Spleen (tissue), 11 donors: Measurements from ENCODE around the gene HES4. TPM values are rescaled to one million over a fixed set of nuclear protein-coding genes. Genes with fewer than 3 reads are reported as not detected.

Source experiments
- DNase-seq: peaks from one replicate; pipeline ENCODE4 v3.0.0-alpha.2; 2020
- H3K27ac ChIP-seq, 8 donors: fragments of 200-600 bp; sonication (generic) in 7 of 8; 1 replicate in 4 of 8; 2 replicates in 4 of 8; pipeline versions ENCODE4 v1.5.0 to v1.8.0; 2016 to 2021; ENCODE audit warnings: inconsistent platforms in 4 of 8, mild to moderate bottlenecking in 4 of 8, moderate library complexity in 1 of 8
- H3K27me3 ChIP-seq, 7 donors: fragments of 200-600 bp; sonication (generic) in 6 of 7; replicated peaks in 1 of 7; 1 replicate in 4 of 7; 2 replicates in 3 of 7; pipeline versions ENCODE4 v1.5.0 to v1.8.0; 2016 to 2021; ENCODE audit warnings: inconsistent platforms in 3 of 7, mild to moderate bottlenecking in 1 of 7
- H3K36me3 ChIP-seq, 6 donors: fragments of 200-600 bp; sonication (generic) in 5 of 6; 1 replicate in 4 of 6; 2 replicates in 2 of 6; pipeline versions ENCODE4 v1.5.0 to v1.8.0; 2016 to 2021; ENCODE audit warnings: inconsistent platforms in 2 of 6
- H3K4me1 ChIP-seq, 6 donors: fragments of 200-600 bp; sonication (generic) in 5 of 6; 1 replicate in 3 of 6; 2 replicates in 3 of 6; pipeline versions ENCODE4 v1.5.0 to v1.8.0; 2016 to 2021; ENCODE audit warnings: inconsistent platforms in 3 of 6
- H3K4me3 ChIP-seq, 8 donors: fragments of 200-600 bp; sonication (generic) in 7 of 8; 1 replicate in 4 of 8; 2 replicates in 4 of 8; pipeline versions ENCODE4 v1.5.0 to v1.8.0; 2016 to 2021; ENCODE audit warnings: inconsistent platforms in 4 of 8, mild to moderate bottlenecking in 4 of 8, moderate library complexity in 2 of 8
- H3K9me3 ChIP-seq, 8 donors: fragments of 200-600 bp; sonication (generic) in 7 of 8; 1 replicate in 4 of 8; 2 replicates in 4 of 8; pipeline versions ENCODE4 v1.5.0 to v1.8.0; 2016 to 2021; ENCODE audit warnings: inconsistent platforms in 4 of 8
- CTCF ChIP-seq, 11 experiments: fragments of 200-600 bp in 7 of 11; fragments of 450-650 bp in 4 of 11; sonication (generic) in 4 of 11; IDR thresholded peaks in 8 of 11; conservative IDR thresholded peaks in 3 of 11; 1 replicate in 7 of 11; 2 replicates in 4 of 11; pipeline versions ENCODE4 v1.4.0 to v1.8.0; 2016 to 2021; ENCODE audit warnings: antibody characterized with exemption in 11 of 11, inconsistent platforms in 4 of 11, mild to moderate bottlenecking in 1 of 11
- POLR2A ChIP-seq, 3 donors: fragments of 450-650 bp; IDR thresholded peaks; one replicate each; pipeline ENCODE4 v1.5.1; 2017; ENCODE audit warnings: antibody characterized with exemption in 3 of 3, mild to moderate bottlenecking in 1 of 3
- POLR2AphosphoS5 ChIP-seq, 3 donors: sonication (generic); formaldehyde crosslinking; IDR thresholded peaks; one replicate each; pipeline ENCODE4 v1.5.1; 2017; ENCODE audit warnings: antibody characterized with exemption in 3 of 3
- WGBS, 5 donors: extraction: QIAGEN DNeasy Blood & Tissue Kit in 3 of 5; methylation state at CpG; one replicate each; pipeline versions ENCODE4 v1.1.5 to v1.1.7; 2013 to 2018; 5-methylcytosine and 5-hydroxymethylcytosine counted together
- intact Hi-C: fragments of 100-400 bp; cut with DNase I; formaldehyde crosslinking; loops from one replicate; pipeline ENCODE4 v1.15.0; 2023; ENCODE audit warnings: low total_unique reads
- polyA plus RNA-seq, 3 donors: library from polyadenylated mRNA; stranded (reverse); fragments of 200-250 nt; gene quantifications; one replicate each; pipeline ENCODE4 v1.2.1, GENCODE V29; 2013
- total RNA-seq, 7 donors: library from RNA; depleted of rRNA in 3 of 7; stranded (reverse); fragments of >200 nt in 3 of 7; fragmentation: NEBNext Ultra II Directional in 4 of 7; extraction: Animal tissue kit (Norgen Biotek cat#: 25700) in 4 of 7; gene quantifications; one replicate each; pipeline versions ENCODE4 v1.1.0 to v1.2.1, GENCODE V29; 2016 to 2021
- donor health status: healthy with polysubstance abuse.
- donor health status: DM: no; HTN: no; CAD: no; lungs with moderate emphysema.
- donor health status: DM: no; HTN: no; CAD: no.
- donor health status: Bipolar disorder and iron deficiency.
- donor health status: healthy.
- donor health status: DM: no; HTN: no; CAD: no.
- donor health status: DM: yes; HTN: yes; CAD: no.

Gene HES4
- total and polyA plus RNA-seq, 10 donors = 3.8 to 64.3 (median 20.6) TPM

- Histone ChIP-seq H3K27ac (no peak overlapping the region), H3K36me3 (no peaks in the 10 kb centered on the region), H3K27me3 (peaks cover 10 to 86% (median 59%) of the 10 kb centered on the region in 7 donors), H3K9me3 (no peaks in the 10 kb centered on the region), H3K4me3 (no peak overlapping the region), H3K4me1 (peaks cover 5 to 15% (median 9%) of the 10 kb centered on the region in 6 donors)
- intact Hi-C loops = no loop called here
- DNase-seq = no peak
- TF ChIP-seq CTCF (IDR thresholded peaks at IDR 0.05 in 8 of 11, conservative IDR thresholded peaks at IDR 0.05 in 3 of 11) (no peak), POLR2A (IDR thresholded peaks at IDR 0.05) (no peak), POLR2AphosphoS5 (IDR thresholded peaks at IDR 0.05) (no peak)
- 81 to 87% (median 83%) methylated on average over 11 to 28 of the region's 28 CpGs for WGBS, 5 donors
Observed at GRCh38 chr1:972726-973458, 27.0 kb downstream of the HES4 start.

GRCh38 chr1:971751-972506, 28.0 kb downstream of the HES4 start:
- TF ChIP-seq CTCF (IDR thresholded peaks at IDR 0.05 in 8 of 11, conservative IDR thresholded peaks at IDR 0.05 in 3 of 11) = no peak
- no peak for TF ChIP-seq POLR2A (IDR thresholded peaks at IDR 0.05)
- TF ChIP-seq POLR2AphosphoS5 (IDR thresholded peaks at IDR 0.05) = no peak
- Histone ChIP-seq H3K27me3 (peaks cover 10 to 95% (median 59%) of the 10 kb centered on the region in 7 donors), H3K36me3 (no peaks in the 10 kb centered on the region), H3K4me1 (peaks cover 9 to 25% (median 15%) of the 10 kb centered on the region in 6 donors), H3K9me3 (no peaks in the 10 kb centered on the region), H3K27ac (no peak overlapping the region), H3K4me3 (no peak overlapping the region)
- DNase-seq = no peak
- WGBS, 5 donors = 75 to 85% (median 80%) methylated on average over 26 to 34 of the region's 34 CpGs
- intact Hi-C loops = no loop called here

GRCh38 chr1:970973-971730, 28.7 kb downstream of the HES4 start:
- Histone ChIP-seq H3K4me1 (peaks cover 11 to 29% (median 19%) of the 10 kb centered on the region in 6 donors), H3K9me3 (no peaks in the 10 kb centered on the region), H3K36me3 (no peaks in the 10 kb centered on the region), H3K27ac (no peak overlapping the region), H3K27me3 (peaks cover 10 to 99% (median 57%) of the 10 kb centered on the region in 7 donors), H3K4me3 (no peak overlapping the region)
- peak; percentile 70 for DNase-seq
- no peak for TF ChIP-seq POLR2A (IDR thresholded peaks at IDR 0.05)
- WGBS, 5 donors = 40 to 54% (median 50%) methylated on average over 20 to 42 of the region's 42 CpGs
- intact Hi-C loops = no loop called here

- H3K36me3 ChIP-seq = peaks cover 0 to under 1% (median 0%) of the 10 kb centered on the region in 6 donors
- peaks cover 10 to 97% (median 52%) of the 10 kb centered on the region in 7 donors for H3K27me3 ChIP-seq
- H3K27ac ChIP-seq = no peak overlapping the region
- intact Hi-C loops = no loop called here
- no peak overlapping the region for H3K4me3 ChIP-seq
- peak; percentile 61 for DNase-seq
- 22 to 53% (median 26%) methylated on average over 9 to 33 of the region's 33 CpGs for WGBS, 5 donors
- TF ChIP-seq CTCF (IDR thresholded peaks at IDR 0.05 in 8 of 11, conservative IDR thresholded peaks at IDR 0.05 in 3 of 11) = no peak
- no peak for TF ChIP-seq POLR2A (IDR thresholded peaks at IDR 0.05)
- H3K4me1 ChIP-seq = peaks cover 8 to 29% (median 20%) of the 10 kb centered on the region in 6 donors
- no peaks in the 10 kb centered on the region for H3K9me3 ChIP-seq
Observed at GRCh38 chr1:970242-970972, 29.5 kb downstream of the HES4 start.
